Measurements from ENCODE around the gene ANKRD52. TPM values are rescaled to one million over a fixed set of nuclear protein-coding genes. Genes with fewer than 3 reads are reported as not detected.

ANKRD52 gene
- total and polyA plus RNA-seq, 2 of the 8 experiments (the other 6 are each of a cell fraction or from before 2014, with no cell fraction given) = 14.0 to 36.3 TPM

DNA sequence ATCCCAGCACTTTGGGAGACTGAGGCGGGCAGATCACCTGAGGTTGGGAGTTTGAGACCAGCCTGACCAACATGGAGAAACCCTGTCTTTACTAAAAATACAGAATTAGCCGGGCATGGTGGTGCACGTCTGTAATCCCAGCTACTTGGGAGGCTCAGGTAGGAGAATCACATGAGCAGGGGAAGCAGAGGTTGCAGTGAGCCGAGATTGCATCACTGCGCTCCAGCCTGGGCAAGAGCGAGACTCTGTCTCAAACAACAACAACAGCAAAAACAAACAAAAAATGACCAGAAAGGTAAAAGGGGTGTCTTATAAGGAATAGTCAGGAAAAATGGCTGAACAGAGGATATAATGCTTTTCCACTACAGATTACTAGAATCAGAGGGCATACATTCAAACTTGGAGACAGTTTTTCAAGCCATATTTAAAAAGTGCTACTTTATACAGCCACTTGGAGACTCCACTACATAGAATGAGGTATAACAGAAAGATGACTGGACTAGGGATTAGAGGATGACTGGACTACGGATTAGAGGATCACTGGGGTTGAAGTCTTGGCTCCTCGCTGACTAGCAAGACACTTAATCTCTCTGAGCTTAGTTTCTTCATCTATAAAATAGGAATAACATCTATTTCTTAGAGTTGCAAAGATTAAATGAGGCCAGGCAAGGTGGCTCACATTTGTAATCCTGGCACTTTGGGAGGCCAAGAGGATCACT is 46.8 kb upstream of the ANKRD52 start:
- H2BK15ac ChIP-seq (ENCODE audit: low read length) = no peak overlapping the region
- H3K56ac ChIP-seq (replicated peaks; ENCODE audit: insufficient read length, low read depth, low read length) = no peak overlapping the region
- peaks cover 0 to 48% (median 30%) of the 10 kb centered on the region in 4 experiments; a peak in 7 of 8 replicates for H3K36me3 ChIP-seq (ENCODE audit: control insufficient read depth in 2 of 4, insufficient read depth in 4 of 4, low read length in 3 of 4)
- H3K4me2 ChIP-seq (ENCODE audit: insufficient read depth in 1 of 2, low read depth in 2 of 2, low read length in 2 of 2) = no peak overlapping the region
- no peaks in the 10 kb centered on the region for H4K20me1 ChIP-seq (replicated peaks in 1 of 2; ENCODE audit: control insufficient read depth in 1 of 2, insufficient read depth in 2 of 2, low read length in 2 of 2)
- no peaks in the 10 kb centered on the region for H3K79me2 ChIP-seq (ENCODE audit: control insufficient read depth in 1 of 2, insufficient read depth in 2 of 2, low read length in 2 of 2)
- H2AK5ac ChIP-seq (ENCODE audit: low read depth, low read length) = no peak overlapping the region
- H4K5ac ChIP-seq (ENCODE audit: insufficient read length, low read depth, low read length) = no peak overlapping the region
- no peak for DNase-seq (ENCODE audit: low read depth in 1 of 2, low spot score in 2 of 2)
- no peaks in the 10 kb centered on the region for H3K9me3 ChIP-seq (ENCODE audit: insufficient read depth in 2 of 2, low read depth in 1 of 2, low read length in 1 of 2)
- H3K14ac ChIP-seq (ENCODE audit: insufficient read length) = no peak overlapping the region
- no peaks in the 10 kb centered on the region for H3K27me3 ChIP-seq (replicated peaks in 1 of 4; ENCODE audit: control insufficient read depth in 3 of 4, extremely low read depth in 1 of 4, insufficient read depth in 3 of 4, low read length in 3 of 4)
- H4K91ac ChIP-seq (replicated peaks; ENCODE audit: insufficient read length, low read length) = no peak overlapping the region
- no peaks in the 10 kb centered on the region; the same call in 1 of the 2 replicates for H3K23me2 ChIP-seq (ENCODE audit: low read depth, low read length)
- no peak overlapping the region for H3K4me3 ChIP-seq (ENCODE audit: extremely low read depth in 1 of 4, insufficient read depth in 2 of 4, low read depth in 3 of 4, low read length in 4 of 4)
- H4K8ac ChIP-seq (ENCODE audit: extremely low read depth, insufficient read depth, low read length) = no peak overlapping the region
- peaks cover 0 to 5% (median 2%) of the 10 kb centered on the region in 4 experiments; a peak in 3 of 7 replicates for H3K4me1 ChIP-seq (replicated peaks in 1 of 4; ENCODE audit: control insufficient read depth in 3 of 4, insufficient read depth in 4 of 4, low read length in 3 of 4)
- CTCF ChIA-PET (ENCODE audit: partially characterized antibody) = interaction anchor here (0.6 to 1.1 kb wide), 2 partner anchors 10 to 394 kb away, joined by 3 read pairs; no protein-coding TSS in a partner anchor
- TF ChIP-seq RFX5 (IDR thresholded peaks at IDR 0.05; ENCODE audit: borderline replicate concordance, low read depth, low read length) (no peak), RBBP5 (IDR thresholded peaks at IDR 0.05; ENCODE audit: borderline replicate concordance, low read depth, low read length) (no peak), CBX8 (IDR thresholded peaks at IDR 0.05; ENCODE audit: borderline replicate concordance, low read depth, low read length) (no peak), BCL11A (IDR thresholded peaks at IDR 0.05; ENCODE audit: low read depth in 2 of 2, low read length in 2 of 2) (no peak)
- no peak overlapping the region for H3K4ac ChIP-seq (replicated peaks; ENCODE audit: insufficient read length, low read depth, low read length)
- no peak overlapping the region for H3K18ac ChIP-seq (ENCODE audit: extremely low read depth, low read length)
- H3K27ac ChIP-seq (ENCODE audit: low read depth, low read length) = no peak overlapping the region
- H2BK12ac ChIP-seq (ENCODE audit: low read depth, low read length) = no peak overlapping the region
- H2BK5ac ChIP-seq (ENCODE audit: low read depth, low read length) = no peak overlapping the region
- no peak overlapping the region for H2BK120ac ChIP-seq (replicated peaks; ENCODE audit: low read depth, low read length)
- no peak overlapping the region for H2BK20ac ChIP-seq (ENCODE audit: low read length)
- POLR2A ChIA-PET (ENCODE audit: partially characterized antibody) = interaction anchor here (0.6 to 1.9 kb wide), 4 partner anchors 54 to 101 kb away, joined by 3 to 6 read pairs (median 3); partner anchors contain the start of gene STAT2
- H3K23ac ChIP-seq (ENCODE audit: insufficient read length) = no peak overlapping the region
- no peak overlapping the region for H2AFZ ChIP-seq (ENCODE audit: low read length)
- FAIRE-seq = no peak
- WGBS, 2 experiments (ENCODE audit: extremely low coverage in 1 of 2, insufficient coverage in 1 of 2, insufficient read length in 1 of 2, insufficient replicate concordance in 2 of 2, low coverage in 1 of 2, low lambda C conversion rate in 2 of 2, missing lambda C conversion rate in 1 of 2) = 94% methylated on average over 8 of the region's 8 CpGs; no CpG with 5 or more reads in 1 of the 2 experiments
- H3K79me1 ChIP-seq (ENCODE audit: low read depth, low read length) = no peaks in the 10 kb centered on the region
- no peak overlapping the region for H3K9ac ChIP-seq (replicated peaks in 1 of 4; ENCODE audit: extremely low read depth in 1 of 4, low read depth in 3 of 4, low read length in 3 of 4)

Data from H1 (cell line).